ENCODE measurements around the gene METTL16.

DNA sequence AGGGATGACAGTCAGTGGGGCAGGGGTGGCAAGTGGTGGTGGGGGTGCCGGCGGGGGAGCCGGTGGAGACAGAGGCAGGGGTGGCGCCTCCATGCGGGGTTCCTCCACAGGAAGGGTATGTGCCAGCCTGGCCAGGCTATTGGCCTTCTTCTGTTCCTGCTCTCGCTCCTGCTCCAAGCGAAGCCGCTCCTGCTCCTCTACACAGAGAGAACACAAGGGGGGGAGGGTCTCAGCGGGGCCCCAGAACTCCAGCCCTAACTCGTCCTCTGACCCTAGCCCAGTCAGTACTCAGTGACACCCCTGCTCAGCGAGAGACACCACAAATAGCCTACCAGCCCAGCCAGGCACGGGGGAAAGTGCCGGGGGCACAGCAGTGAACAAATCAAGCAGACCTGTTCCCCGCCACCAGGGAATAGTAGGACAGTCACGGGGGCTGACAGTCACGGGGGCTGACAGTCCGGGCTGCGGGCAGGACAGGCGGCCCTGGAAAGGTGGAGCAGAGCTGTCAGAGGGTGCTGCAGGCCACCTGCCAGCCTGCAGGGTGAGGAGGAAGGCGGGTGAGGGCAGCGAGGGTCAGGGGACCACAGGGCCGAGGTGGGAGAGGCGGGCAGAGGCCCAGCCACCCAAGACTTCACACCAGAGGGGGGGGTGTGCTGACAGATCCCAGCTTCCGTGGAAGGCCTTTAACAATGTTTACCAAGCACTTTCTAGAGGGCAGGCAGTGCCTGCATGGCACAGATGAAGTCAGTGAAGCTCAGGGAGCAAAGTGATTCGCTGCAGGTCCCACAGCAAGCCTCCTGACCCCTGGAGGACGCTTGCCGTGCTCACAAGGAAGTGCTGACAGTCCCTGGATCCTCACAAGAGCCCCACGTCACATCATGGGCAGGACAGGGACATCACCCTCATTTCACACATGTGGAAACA, 116.2 kb downstream of the METTL16 start:
- TF ChIP-seq, protein P1, sequence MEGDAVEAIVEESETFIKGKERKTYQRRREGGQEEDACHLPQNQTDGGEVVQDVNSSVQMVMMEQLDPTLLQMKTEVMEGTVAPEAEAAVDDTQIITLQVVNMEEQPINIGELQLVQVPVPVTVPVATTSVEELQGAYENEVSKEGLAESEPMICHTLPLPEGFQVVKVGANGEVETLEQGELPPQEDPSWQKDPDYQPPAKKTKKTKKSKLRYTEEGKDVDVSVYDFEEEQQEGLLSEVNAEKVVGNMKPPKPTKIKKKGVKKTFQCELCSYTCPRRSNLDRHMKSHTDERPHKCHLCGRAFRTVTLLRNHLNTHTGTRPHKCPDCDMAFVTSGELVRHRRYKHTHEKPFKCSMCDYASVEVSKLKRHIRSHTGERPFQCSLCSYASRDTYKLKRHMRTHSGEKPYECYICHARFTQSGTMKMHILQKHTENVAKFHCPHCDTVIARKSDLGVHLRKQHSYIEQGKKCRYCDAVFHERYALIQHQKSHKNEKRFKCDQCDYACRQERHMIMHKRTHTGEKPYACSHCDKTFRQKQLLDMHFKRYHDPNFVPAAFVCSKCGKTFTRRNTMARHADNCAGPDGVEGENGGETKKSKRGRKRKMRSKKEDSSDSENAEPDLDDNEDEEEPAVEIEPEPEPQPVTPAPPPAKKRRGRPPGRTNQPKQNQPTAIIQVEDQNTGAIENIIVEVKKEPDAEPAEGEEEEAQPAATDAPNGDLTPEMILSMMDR (IDR thresholded peaks at IDR 0.05), result peak in 1 of 5 experiments; percentile 12
- peak in 1 of 3 donors; percentile 26 for TF ChIP-seq POLR2AphosphoS5 (IDR thresholded peaks at IDR 0.05)
- TF ChIP-seq POLR2A (IDR thresholded peaks at IDR 0.05), result peak; percentile 42
- no peak for TF ChIP-seq EP300 (IDR thresholded peaks at IDR 0.05; ENCODE audit: low read depth)
